Measurements from ENCODE around the gene LHX6.

Gene LHX6

DNA sequence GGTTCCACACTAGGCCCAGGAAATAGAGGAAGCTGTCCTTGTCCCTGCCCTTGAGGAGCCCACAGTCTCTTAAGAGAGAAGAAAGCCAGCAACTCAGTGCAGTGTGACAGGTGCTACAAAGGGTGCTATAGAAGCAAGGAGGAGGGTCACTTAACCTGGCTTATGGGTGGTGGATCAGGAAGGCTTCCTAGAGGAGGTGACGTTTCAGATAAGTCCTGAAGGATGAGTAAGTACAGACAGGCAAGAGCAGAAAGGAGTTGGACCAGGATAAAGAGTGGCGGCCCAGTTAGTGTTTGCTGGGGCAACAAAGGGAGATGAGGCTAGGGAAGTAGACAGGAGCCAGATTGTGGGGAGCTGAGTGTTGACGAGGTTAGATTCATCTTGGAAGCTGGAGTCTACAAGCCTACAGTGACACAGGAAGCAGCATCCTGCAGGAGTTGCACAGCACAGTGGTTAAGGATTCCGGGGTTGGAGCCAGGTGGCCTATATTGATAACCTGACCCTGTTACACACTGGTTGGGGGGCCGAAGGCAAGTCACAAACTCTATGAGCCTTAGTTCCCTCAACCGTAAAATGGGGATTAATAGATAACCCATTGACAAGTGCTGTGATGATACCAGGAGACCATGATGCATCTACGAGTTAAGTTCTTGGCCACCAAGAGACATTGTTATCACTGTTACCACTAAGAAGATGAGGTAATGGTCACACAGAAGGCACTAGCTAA, 5.4 kb upstream of the LHX6 start:
- DNase-seq = no peak

- no peak for DNase-seq
Measured at GRCh38 chr9:122232796-122233306, 4.1 kb upstream of the LHX6 start.

DNA sequence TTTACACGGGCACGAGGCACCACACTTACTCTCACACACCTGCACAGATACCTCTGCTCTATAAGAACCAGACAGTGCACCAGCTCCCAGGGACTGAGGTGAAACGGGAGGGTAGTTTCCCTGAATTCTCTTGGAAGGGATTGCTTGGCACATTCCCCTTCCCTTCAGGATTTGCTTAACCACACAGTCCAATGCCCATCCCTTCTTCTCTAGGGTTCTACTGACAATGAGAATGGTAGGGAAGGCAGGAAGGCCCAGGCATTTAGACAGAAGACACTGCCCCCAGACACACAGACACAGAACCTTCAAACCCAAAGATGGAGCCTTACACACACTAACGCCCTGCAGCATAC, 704 bp upstream of the LHX6 start:
- DNase-seq = no peak

DNA sequence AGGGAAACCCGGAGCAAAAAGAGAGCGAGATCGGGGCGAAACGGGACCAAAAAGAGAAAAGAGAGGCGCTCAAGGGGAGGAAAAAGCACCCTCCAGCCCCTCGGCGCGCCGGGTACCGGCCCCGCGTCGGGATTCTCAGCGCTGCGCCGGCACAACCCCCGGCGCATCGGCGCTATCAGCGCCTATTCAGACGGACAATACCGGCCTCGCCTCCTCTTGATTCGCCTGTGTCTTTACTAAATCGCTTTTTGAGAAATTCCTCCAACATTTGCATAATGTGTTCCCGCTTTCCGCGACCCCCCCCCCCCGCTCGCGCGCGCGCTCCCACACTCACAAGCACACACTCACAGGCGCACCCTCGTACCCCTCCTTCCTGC, 578 bp downstream of the LHX6 start:
- no peak for DNase-seq

DNA sequence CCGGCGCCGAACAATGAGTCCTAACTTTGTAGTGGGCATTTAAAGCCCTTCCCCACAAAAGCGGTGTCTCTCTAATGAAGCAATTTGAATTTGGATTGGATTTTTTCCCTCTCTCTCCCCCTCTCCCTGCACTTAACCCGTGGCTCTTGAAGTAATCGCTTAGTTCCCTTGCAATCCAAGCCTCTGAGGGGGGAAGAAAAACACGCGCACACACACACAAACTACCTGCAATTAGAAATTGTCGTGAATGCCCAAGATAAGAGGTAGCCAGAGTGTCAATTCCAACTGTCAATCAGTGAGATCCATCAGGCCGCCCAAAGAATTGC, 1.2 kb downstream of the LHX6 start:
- DNase-seq = no peak

DNA sequence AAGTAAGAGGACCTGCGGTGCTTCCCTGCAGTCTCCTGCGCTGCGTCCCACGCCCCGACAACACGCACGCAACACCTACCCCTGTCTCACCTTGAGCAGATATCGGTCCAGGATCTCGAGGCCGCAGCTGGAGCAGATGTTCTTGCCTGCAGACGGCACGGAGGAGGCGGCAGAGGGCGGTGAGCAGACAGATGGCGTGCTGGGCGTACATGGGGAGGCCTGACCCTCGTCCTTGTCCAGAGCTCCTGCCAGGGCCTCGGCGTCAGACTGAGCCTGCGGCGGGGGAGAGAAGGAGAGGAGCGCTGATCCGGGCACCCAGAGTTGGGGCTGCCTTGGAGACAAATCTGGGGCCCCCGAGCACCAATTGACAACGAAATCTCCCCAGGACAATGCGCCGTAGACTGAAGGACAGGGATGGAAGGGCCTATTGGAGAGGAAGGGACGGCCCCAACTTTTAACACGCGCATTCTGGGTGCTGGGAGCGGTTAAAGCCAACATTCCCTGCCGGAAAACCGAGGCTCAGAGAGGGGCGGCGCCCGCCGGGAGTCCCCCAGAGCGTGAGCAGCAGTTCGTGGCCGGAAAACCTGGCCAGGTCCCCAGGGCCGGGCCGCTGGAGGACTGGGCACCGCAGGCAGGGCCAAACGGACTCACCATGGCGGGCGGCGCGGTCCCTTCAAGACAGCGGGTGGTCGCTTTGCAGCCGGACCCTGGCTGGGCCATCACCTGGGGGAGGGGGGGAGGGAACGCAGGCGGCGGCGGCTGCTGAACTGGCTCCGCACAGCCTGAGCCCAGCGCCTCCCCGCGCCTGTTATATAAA, 1.8 kb downstream of the LHX6 start:
- DNase-seq = no peak

DNA sequence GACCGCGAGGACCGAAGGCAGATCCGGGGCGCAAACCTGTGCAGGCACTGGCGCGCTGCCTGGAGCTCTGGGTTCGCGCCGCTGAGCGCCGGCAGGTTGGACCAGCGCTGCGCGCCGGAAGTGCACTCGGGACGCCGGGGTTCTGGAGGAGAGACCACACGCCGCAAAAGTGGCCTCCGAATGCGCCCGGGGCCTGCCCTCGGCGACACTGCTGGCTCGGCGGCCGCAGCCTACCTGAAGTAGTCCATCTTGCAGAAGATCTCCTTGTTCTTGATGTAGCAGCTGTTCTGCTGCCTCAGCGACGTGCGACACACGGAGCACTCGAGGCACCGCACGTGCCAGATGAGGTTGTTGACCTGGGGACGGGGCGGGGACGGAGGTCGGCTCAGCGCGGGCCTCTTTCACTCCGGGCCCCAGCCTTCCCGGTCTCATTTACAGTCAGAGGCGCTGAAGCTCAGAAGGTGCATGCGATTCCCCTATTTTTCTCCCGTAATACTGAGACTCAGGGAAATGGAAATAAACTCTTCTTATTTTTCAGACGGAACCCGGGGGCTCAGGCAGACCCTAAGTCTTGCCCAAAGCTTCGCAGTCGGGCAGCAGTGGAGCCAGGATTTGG, 2.5 kb downstream of the LHX6 start:
- no peak for DNase-seq

DNA sequence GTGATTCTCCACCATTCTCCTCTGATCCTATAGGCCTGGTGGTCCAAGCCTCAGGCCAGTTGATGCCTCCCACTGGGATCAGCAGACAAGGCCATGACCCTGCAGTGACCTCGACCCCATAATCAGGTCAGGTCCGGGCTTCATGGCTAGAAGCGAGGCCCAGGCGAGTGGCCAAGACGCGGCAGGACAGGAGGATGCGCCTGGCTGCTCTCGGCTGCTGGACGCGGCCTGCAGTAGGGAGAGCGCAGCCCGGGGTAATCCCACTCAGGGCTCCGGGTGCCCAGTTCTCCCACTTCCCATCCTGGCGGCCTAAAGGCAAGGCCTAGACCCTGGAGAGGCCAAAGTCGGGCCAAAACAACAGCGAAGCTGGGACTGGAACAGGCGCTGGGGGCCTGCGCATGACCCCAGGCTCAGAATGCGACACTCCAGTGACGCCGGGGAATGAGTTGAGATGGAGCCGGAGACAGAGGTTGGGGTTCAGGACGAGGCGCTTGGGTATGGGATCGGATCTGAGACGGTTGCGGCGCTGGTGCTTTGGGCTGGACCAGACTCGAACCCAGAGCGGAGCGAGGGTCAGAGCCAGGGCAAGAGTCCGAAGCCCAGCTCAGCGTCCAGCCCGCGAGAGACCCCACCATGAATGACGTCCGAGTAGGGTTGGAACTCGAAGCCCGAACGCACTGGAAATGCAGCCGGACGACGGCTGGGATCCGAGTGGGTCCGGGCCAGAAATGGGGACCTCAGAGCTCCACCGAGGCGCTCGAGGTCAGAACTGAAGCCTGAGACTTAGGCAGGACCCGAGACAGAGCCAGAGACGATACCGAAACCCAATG, 3.2 kb downstream of the LHX6 start:
- DNase-seq = no peak

- DNase-seq = no peak
Measured at GRCh38 chr9:122223435-122223834, 5.3 kb downstream of the LHX6 start.

GRCh38 chr9:122222791-122223190, 6.0 kb downstream of the LHX6 start:
- no peak for DNase-seq

- no peak for DNase-seq
Measured at GRCh38 chr9:122221183-122221811, 7.5 kb downstream of the LHX6 start.

DNA sequence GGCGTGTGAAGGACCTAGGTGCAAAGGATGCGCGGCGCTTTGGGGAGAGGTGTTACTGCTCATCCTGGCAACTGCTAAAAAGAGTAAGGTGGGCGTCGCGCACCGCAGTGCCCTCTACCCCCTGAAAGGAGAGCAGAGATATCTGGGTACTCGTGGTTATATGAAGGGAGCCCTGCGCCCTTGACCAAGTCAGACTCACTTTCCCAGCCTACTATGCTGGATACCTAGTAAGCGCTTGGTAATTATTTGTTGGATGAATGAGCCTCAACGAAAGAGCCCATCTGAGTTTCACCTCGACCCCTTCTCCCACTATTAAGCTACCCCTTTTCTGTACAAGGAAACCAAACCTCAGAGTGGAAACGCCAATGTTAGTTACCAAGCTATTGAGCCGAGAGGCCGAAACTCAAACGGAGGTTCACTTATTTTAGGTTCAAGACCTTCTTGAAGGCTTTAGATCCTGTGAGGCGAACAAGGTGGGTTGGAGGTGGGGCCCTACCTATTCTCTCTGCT, 8.0 kb downstream of the LHX6 start:
- DNase-seq = no peak

DNA sequence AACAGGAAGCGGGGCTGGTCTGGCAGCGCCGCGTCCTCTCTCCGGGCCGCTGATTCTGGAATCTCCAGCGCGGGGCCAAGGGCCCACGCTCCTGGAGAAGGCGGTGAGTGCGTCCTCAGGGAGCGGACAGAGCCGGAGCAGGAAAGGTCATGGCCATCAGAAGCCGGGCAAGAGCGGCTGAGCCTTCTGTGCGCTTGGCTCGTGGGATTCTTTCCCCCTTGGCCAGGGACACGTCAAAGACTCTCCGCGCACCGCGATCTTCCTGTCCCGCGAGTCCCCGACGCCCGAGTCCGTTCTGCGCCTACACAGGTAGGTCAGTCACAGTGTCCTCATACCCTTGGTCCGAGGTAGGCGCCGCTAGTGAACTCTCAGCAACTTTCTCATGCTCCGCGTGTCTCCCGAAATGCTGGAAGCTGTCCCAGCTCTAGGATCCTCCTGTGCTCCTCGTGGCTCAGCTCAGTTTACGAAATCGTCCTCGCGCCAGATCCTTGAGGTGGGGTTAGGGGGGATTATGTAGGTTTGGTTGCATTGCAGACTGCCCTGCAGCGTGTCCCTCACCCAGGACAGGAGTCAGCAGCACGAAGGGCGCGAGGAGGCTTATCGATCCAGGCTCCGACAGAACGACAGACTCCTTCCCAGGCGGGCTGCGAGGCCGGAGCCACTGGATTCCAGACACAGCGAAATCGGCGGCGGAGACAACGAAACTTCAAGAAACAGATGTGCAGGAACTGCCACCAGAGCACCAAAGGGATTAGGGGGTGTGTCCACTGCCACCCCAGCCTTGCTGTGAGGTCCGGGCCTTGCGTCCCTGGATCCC, 8.7 kb downstream of the LHX6 start:
- DNase-seq = no peak

- no peak for DNase-seq
Measured at GRCh38 chr9:122218935-122219855, 9.6 kb downstream of the LHX6 start.

DNA sequence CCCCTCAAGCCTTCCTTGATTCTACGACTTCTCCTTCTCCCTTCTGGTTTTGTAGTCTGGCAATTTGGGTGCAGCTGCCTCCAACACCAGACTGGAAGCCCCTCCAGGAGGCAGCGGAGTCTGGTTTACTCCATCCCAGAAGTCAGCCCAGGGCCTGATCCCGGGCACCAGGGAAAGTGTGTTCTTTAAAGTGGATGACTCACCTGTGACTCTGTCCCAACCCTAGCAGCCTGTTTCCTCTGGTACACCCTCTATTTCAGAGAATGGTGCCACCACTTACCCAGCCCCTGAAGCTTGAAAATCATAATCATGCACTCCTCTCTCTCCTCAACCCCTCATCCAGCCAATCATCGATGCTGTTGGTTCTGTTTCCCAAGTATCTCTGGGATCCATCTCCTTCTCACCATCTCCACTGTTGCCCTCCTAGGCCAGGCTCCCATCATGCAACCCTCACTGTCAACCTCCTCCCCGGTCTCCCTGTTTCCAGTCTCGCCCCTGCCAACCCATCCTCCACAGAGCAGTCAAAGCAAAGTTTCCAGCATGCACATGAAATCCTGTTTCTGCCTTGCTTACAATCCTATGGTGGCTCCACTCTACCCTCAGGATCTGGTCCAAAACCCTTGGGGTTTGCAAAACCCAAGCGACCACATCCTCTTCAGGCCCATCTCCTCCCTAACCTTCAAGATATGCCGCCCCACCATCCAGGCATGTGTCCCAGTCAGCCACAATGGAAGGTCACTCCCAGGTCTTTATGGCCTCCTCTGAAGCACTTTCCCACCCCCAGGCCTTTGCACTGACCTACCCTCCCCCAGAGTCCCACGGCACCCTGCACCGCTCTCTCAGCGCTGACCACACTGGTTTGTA, 10.5 kb downstream of the LHX6 start:
- DNase-seq = no peak

DNA sequence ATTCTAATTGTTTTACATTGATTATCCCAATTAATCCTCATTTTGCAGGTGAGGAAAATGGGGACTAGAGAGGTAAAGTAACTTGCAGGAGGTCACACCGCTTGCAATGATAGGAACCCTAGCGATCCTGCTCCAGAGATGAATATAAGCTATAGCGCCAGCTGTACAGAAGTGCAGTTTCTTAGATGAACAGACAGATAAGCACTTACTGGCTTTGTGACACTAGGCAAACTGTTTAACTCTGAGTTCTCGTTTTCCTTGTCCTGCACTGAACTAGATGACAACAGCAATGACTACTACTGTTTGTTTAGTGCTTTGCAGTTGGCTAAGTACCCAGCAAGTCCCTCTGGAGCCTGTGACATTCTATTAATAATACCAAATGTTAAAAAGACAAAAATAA, 11.1 kb downstream of the LHX6 start:
- DNase-seq = no peak

- DNase-seq = no peak
Measured at GRCh38 chr9:122216798-122217418, 11.8 kb downstream of the LHX6 start.

DNA sequence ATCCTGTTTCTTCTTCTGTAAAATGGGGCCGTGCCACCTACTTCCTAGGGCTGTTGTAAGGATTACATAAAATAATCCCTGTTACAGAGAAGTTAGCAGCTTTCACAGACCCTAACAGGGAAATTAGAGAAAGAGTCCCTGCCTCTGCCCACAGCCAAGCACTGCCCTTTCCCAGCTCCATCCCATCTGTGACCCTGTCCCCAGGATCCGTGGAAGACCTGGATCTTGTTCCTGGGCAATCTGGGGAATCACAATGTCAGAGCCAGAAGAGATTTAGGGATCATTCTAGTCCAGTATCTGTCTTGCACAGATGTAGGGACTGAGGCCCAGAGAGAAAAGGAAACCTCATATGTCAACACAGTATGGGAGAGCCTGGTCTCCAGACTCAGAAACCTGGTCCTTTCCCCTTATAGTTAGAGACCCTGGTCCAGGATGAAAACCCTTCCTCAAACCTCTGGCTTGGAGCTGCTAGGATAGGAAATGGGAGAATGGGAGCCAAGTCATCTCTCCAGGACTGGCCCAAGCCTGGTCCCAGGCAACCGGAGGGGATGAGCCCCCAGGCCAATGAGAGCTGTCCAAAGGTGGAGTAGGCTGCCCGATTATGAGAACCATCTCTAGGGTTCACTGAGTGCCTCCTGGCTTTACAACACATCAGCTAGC, 12.5 kb downstream of the LHX6 start:
- no peak for DNase-seq
